GM10266 (cell line): Measurements from ENCODE around the gene NPHP4.

Source experiments
- DNase-seq: peaks from one replicate; pipeline ENCODE4 v3.0.0; 2012; ENCODE audit errors: extremely low spot score
- CTCF ChIP-seq: IDR thresholded peaks from 2 replicates; pipeline ENCODE4 v1.5.1; 2012; ENCODE audit warnings: mild to moderate bottlenecking, low read depth; ENCODE audit not compliant: control insufficient read depth, insufficient read depth; ENCODE audit errors: missing control alignments

The NPHP4 gene

GRCh38 chr1:5988596-5989285 is 3.5 kb downstream of the NPHP4 start:
- TF ChIP-seq CTCF, result no peak

DNA sequence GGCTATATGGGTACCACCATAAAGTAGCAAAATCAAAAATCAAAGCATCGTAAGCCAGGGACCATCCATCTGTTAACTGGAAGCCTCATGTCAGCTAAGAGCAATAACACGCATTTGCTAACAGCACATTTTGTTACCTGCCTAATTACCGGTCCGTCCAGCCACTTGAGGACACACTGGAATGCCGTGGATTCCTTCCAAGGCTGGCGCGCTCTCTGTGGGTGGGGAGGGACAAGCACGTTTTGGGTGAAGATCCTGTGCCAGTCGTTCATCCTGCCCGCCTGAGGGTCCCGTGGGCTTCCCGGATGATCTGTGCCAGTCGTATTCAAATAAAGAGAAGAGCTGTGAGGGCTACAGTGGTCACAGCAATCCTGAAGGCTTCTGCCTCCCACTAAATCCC is 6.2 kb downstream of the NPHP4 start:
- TF ChIP-seq CTCF, result no peak
- no peak for DNase-seq

More at GRCh38 chr1:5988596-5989285, 3.5 kb downstream of the NPHP4 start:
- no peak for DNase-seq

DNA sequence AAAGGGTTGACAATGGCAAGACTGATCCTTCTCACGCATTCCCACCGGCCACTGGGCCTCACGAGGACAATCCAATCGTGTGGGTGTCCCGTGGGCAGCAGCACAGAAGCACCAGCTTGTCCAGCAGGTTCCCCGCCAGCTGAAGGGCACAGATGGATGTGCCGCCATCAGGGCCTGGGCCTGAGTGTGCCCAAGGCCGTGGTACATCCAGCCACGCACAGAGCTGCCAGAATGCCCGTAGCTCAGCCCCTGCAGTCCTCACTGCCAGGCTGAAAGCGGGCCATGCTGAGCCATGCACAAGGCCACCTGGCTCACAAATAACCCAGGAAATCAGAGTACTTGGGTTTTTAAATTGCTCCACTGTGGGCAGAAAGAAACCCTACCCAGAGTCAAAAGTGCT is 7.0 kb downstream of the NPHP4 start:
- no peak for DNase-seq
- no peak for TF ChIP-seq CTCF

DNA sequence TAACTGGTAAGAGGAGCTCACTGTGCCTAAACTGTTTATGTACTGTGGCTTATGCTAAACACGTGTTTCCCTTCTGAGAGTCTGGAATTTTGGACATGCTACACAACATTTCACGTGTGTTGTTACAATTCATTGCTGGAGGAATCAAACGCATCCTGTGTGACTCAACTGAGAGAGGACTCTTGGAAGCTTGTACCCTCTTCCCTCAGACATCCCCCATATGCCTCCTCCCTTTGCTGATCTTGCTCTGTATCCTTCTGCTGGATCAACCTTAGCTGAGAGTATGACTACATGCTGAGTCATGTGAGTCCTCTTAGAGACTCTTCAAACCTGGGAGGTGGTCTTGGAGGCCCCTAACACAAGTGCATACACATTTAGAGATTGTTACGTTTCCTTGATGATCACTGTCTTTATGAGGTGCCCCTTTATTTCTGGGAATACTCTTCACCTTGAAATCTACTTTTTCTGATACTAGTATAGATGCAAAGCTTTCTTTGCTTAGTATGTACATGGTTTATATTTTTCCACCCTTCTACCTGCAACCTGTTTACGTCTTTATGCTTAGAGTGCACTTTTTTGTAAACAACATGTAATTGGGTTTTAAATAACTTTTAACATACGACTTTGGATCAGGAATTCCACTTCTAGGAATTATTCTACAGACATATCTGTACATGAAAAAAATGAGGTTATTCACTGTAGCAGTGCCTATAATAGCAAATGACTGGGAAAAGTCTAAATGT is 8.7 kb downstream of the NPHP4 start:
- no peak for TF ChIP-seq CTCF
- DNase-seq, result no peak

DNA sequence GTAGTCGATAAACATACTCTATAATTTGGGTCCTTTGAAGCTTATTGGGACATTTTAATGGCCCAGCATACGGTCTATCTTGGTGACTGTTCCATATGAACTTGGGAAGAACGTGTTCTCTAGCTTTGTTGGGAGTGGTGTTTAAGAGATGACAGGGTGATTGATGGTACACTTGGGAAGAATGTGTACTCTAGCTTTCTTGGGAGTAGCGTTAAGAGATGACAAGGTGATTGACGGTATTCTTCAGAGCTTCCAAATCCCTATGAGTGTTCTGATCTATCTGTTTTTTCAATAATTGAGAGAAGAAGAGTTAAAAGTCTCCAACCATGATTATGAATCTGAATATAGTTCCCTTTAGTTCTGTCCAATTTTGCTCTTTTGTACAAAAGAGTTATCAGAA is 9.4 kb downstream of the NPHP4 start:
- no peak for TF ChIP-seq CTCF
- no peak for DNase-seq

DNA sequence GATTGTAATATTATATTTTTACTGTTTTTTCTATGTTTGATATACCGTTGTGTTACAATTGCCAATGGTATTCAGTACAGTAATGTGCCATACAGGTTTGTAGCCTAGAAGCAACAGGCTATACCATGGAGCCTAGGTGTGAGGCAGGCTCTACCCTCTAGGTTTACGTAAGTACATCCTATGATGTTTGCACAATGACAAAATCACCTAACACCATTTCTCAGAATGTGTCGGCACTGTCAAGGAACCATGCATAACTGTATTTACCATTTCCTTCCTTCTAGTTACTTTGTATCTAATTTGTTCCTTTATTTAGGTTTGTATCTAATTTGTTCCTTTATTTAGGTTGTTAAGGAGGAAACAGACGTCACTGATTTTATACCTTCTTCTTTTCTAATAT is 9.9 kb downstream of the NPHP4 start:
- DNase-seq, result no peak
- TF ChIP-seq CTCF, result no peak

DNA sequence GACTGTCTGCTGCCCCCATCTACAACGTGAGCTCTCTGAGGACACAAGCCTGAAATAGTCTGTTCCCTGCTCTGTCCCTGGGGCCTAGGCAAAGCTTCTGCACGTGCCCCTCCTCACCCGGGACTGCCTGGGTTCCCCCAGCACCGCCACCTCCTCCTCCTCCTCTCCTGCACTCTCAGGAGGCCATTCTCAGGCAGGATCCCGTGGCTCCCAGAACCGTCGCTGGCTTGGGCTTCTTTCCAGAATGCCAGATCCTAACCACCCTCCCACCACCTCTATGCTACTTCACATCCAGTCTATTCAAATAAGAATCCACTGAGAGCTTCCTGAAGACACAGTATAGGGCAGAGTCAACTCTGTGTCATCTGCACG is 11.2 kb downstream of the NPHP4 start:
- TF ChIP-seq CTCF, result no peak
- DNase-seq, result no peak
